Nucleus accumbens (tissue), 56 donors: ENCODE measurements around the gene PCNX1.
A peak's percentile ranks its signal among the peaks of the same experiment; 100 is the strongest.

Experiments
- DNase-seq, 56 donors: peaks; one replicate each; lab custom pipeline; 2025; lab: John Stamatoyannopoulos, UW

PCNX1 gene

GRCh38 chr14:70887737-70888499, 19.3 kb upstream of the PCNX1 start:
- no peak for DNase-seq

DNA sequence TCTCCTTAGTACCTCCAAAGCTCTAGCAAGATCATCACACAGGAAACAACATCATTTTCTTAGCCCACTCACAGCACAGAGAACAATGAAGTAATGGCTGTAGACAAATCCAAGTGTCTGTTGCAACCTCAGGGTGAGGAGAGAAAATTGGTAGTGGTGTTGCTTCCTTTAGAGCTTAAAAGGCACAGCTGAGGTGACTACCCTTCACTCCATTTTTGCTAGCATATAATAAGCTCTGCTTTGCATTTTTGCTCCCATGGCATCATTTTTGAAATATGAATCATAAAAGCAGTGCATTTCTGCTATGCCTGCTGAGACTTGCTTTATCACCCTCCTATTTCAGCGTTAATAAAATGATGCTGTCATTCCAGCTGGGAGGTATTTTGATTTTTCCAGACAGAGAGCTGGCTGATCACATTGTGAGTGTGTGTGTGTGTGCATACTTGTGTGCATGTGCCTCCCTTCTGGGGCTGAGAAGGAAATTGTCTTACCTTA, 18.5 kb upstream of the PCNX1 start:
- peak in 12 of 56 donors; percentile 4 to 41 (median 17) for DNase-seq

- DNase-seq = no peak
Measured at GRCh38 chr14:70889555-70889954, 17.7 kb upstream of the PCNX1 start.

- no peak for DNase-seq
Measured at GRCh38 chr14:70890826-70891659, 16.2 kb upstream of the PCNX1 start.

GRCh38 chr14:70891737-70892136, 15.5 kb upstream of the PCNX1 start:
- DNase-seq = no peak

GRCh38 chr14:70893062-70893845, 14.0 kb upstream of the PCNX1 start:
- no peak for DNase-seq

DNA sequence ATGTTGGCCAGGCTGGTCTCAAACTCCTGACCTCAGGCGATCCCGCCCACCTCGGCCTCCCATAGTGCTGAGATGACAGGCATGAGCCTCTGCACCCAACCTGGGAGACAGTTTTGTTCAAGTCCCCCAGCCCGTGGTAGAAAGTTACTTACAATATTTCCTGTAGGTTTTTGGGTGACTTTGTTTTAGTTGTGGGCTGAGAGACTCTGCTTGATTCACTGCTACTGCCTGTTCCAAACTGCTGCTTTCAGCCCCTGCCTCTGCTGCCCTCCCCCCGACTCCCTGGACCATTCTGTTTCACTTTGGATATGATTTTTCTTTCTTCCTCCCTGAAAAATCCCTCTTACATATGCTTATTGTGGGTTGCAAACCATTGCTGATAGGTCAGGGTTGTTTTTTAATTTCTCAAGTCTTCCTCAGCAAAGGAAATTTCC, 13.4 kb upstream of the PCNX1 start:
- no peak for DNase-seq

DNA sequence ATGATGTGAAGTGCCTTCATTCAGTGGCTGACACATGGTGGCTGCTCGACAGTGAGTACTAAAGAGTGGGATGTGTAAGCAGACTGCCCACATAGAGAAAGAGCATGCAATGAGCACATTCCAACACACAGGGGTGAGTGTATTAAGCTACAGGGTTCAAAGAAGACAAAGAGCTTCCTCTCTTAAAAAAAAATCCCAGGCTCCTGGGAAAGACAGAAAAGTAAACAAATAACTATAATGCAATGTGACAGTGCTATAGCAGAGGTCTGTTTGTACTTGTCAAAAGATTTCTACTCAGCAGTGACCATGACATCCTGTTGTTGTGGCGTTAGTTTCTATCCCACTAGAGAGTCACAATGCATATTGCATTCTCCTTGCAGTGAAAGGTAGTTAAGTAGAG, 12.4 kb upstream of the PCNX1 start:
- no peak for DNase-seq

DNA sequence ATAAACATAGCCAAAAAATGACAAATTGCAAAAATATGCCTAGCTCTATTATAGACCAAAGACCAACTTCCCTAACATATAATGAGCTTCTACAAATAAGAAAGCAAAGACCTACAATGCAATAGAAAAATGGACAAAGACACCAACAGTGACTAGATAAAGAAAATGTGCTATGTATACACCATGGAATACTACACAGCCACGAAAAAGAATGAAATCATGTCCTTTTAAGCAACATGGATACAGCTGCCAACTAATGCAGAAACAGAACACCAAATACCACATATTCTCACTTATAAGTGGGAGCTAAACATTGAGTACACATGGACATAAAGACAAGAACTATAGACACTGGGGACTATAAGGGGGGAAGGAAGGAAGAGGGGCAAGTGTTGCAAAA, 10.9 kb upstream of the PCNX1 start:
- DNase-seq = no peak

DNA sequence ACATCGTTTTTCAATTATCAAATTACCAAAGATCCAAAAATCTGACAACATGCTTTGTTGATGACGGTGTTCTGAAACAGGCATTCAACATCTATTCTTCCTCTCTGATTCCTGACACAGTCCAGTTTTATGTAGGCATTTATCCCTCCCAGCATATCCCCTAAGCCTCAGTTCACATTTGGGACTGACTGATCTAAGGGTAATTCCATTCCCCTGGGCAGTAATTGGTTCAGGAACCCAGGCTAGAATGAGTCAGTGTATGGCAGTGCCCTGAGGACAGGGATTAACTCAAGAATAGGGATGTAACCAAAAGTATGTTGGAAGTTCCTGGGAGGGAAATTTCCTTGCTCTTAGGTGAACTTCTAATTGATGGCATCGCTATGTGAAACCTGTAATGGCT, 10.3 kb upstream of the PCNX1 start:
- no peak for DNase-seq

- DNase-seq = no peak
Measured at GRCh38 chr14:70897464-70897863, 9.8 kb upstream of the PCNX1 start.

- DNase-seq = no peak
Measured at GRCh38 chr14:70898111-70898745, 9.0 kb upstream of the PCNX1 start.

- DNase-seq = no peak
Measured at GRCh38 chr14:70901269-70901668, 6.0 kb upstream of the PCNX1 start.

GRCh38 chr14:70902184-70902583, 5.1 kb upstream of the PCNX1 start:
- DNase-seq = no peak

DNA sequence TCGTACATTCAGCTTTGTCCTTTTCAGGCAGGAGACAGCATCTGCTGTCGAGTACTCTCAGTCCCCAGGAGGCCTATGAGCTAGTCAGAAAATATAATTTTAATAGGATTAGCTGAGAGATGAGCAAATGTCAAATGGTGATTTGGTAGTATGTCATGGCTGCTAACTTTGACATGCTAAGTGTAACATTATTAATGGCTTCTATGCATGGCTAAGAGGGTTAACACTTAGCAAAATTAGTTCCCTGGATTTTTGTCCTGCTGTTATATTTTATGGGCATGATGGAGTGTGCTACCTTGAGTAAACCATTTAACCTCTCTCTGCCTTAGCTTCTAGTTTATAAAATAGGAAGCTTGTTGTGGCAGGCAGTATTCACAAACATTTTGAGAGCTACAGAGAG, 2.9 kb upstream of the PCNX1 start:
- DNase-seq = no peak

DNA sequence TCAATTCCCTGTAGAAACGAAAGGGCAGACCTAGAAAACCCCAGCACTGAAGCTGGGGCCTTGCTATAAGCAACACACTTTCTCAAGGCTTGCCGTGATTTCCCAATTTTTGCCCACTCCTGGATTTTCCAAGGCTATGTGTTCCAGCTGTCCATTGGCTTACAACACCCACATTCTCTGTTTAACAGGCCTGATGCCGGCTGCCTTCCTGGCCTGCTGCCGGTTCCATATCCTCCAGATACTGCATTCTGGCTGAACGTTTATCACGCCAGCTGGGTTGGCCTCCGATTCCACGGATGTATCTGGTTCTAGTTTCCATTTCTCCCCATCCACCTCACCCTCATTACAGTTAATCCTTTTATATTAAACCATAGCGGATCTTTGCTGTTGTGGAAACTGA, 2.0 kb upstream of the PCNX1 start:
- no peak for DNase-seq

DNA sequence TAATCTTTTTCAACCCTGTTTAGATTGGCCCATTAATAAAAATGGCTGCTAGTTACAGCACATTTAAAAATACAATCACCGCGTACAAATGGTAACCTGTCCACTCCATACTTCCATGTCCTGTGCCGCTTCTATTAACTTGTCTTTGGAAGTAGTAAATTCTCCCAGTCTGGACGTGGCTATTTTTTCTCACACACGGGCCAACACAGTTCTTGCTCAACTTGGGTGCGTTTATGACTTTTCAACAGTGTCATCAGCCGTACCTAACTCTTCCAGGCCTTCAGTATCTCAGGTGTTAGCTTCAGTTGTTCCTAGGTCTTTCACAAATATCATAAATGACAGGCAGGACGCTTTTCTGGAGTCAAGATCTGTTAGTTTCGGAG, 475 bp upstream of the PCNX1 start:
- peak in 1 of 56 donors; percentile 47 for DNase-seq

GRCh38 chr14:70907996-70908934, 1.0 kb downstream of the PCNX1 start:
- DNase-seq = peak in 39 of 56 donors; percentile 5 to 73 (median 55)

DNA sequence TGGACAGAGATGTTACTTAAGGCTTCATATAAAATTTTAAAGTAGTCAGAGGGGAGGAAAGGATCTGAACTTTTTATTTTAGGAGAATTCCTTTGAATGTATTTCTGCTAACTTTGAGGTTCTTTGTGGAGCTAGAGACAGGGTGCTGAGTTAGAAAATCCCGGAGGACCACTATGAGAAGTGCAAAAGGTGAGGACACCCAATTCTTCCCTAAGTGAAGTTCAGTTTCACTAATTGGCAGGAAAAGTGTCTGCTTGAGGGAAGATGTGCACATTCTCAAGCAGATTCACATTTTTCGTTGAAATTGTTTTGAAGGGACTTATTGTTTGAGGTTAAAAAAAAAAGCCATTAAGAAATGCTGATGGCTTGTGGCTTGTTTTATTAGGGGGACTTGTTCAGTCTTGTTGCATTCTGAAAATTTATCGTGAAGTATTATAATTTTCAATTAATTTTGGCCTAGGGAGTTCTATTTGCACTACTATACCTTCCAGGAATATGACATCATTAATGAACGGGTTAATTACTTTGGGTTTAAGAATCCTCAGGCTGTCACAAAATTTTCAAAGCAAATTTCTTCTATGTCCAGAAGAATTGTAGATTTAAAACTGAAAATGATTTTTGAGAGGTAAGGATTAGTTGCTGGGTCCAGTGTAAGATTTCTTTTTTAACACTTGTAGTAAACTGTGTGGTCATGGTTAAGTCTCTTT, 1.8 kb downstream of the PCNX1 start:
- DNase-seq = no peak
